ENCODE data around the gene CLCN7. TPM values are rescaled to one million over a fixed set of nuclear protein-coding genes. Genes with fewer than 3 reads are reported as not detected.

CLCN7 gene
- total RNA-seq, 1 donor from 2014 or later: 98.1 TPM

DNA sequence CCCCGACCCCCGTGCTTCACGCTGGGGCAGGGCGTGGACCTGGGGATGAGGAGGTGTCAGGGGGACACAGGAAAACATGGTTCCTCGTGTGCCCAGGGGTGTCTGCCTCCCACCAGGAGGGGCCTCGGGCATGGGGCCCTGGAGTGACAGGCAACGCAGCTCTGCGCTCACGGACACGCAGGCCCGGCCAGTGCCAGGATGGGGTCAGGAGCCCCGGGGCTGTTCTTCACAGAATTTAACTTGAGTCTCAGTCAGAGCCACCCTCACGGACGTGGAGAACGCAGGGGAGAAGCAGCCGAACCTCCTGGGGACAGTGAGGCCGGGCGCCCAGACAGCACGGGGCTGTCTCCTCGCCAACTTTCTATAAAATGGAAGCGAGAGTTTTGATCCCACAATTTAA lies 77.0 kb downstream of the CLCN7 start:
- Mint-ChIP-seq H3K4me1 (ENCODE audit: unreplicated experiment) (no peaks in the 10 kb centered on the region), H3K4me3 (no peak overlapping the region), H3K27me3 (no peaks in the 10 kb centered on the region), H3K36me3 (no peaks in the 10 kb centered on the region), H3K27ac (no peak overlapping the region), H3K9me3 (no peaks in the 10 kb centered on the region)
- DNase-seq (ENCODE audit: extremely low spot score, unreplicated experiment): no peak
- TF ChIP-seq, protein P1, sequence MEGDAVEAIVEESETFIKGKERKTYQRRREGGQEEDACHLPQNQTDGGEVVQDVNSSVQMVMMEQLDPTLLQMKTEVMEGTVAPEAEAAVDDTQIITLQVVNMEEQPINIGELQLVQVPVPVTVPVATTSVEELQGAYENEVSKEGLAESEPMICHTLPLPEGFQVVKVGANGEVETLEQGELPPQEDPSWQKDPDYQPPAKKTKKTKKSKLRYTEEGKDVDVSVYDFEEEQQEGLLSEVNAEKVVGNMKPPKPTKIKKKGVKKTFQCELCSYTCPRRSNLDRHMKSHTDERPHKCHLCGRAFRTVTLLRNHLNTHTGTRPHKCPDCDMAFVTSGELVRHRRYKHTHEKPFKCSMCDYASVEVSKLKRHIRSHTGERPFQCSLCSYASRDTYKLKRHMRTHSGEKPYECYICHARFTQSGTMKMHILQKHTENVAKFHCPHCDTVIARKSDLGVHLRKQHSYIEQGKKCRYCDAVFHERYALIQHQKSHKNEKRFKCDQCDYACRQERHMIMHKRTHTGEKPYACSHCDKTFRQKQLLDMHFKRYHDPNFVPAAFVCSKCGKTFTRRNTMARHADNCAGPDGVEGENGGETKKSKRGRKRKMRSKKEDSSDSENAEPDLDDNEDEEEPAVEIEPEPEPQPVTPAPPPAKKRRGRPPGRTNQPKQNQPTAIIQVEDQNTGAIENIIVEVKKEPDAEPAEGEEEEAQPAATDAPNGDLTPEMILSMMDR (conservative IDR thresholded peaks at IDR 0.05): no peak

DNA sequence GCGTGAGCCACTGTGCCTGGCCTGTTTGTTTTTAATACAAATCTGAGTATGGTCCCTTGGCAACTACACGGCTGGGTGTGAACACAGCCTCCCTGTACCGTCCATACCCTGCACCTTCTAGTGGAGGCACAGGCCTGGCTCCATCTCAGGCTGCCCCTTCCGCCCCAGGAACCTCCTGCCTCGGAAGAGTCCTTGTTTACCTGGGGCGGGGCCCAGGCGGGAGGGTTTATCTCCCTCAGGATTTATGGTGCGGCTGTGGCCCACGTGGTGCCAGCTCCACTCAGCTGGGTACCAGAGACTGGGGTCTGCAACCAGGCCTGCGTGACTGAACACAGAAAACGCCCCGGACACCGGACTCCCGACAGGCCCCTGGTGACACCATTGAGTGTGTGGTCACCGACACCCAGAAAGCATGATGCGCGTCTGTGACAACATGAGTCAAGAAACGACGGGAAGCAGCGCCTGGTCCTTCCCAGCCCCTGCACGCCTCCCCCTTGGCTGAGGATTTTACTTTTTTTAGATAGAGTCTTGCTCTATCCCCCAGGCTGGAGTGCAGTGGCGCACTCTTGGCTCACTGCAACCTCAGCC lies 79.3 kb downstream of the CLCN7 start:
- Mint-ChIP-seq H3K27ac (no peak overlapping the region), H3K4me3 (no peak overlapping the region), H3K36me3 (no peaks in the 10 kb centered on the region), H3K4me1 (ENCODE audit: unreplicated experiment) (no peaks in the 10 kb centered on the region), H3K27me3 (no peaks in the 10 kb centered on the region), H3K9me3 (no peaks in the 10 kb centered on the region)
- TF ChIP-seq, protein P1 (conservative IDR thresholded peaks at IDR 0.05): no peak
- no peak for DNase-seq (ENCODE audit: extremely low spot score, unreplicated experiment)

Other genes with a start within 250 kb of the CLCN7 start
- gene TPSG1, start 249.8 kb downstream of the CLCN7 start, total RNA-seq (ENCODE audit: low replicate concordance): 0.43 TPM in 1 of 2 replicates, not detected in the other
- not detected in 2 replicates for gene TPSB2, start 244.8 kb downstream of the CLCN7 start, total RNA-seq (ENCODE audit: low replicate concordance)
- not detected in 2 replicates for gene TPSAB1, start 234.3 kb downstream of the CLCN7 start, total RNA-seq (ENCODE audit: low replicate concordance)
- gene TPSD1, start 219.0 kb downstream of the CLCN7 start, total RNA-seq (ENCODE audit: low replicate concordance): not detected in 2 replicates
- gene UBE2I, start 165.4 kb downstream of the CLCN7 start, total RNA-seq (ENCODE audit: low replicate concordance): 157 and 170 TPM in 2 replicates
- 5.0 and 6.9 TPM in 2 replicates for gene BAIAP3, start 141.4 kb downstream of the CLCN7 start, total RNA-seq (ENCODE audit: low replicate concordance)
- gene TSR3, start 123.2 kb downstream of the CLCN7 start, total RNA-seq (ENCODE audit: low replicate concordance): 53.1 and 54.0 TPM in 2 replicates
- 55.6 and 68.5 TPM in 2 replicates for gene GNPTG, start 123.1 kb downstream of the CLCN7 start, total RNA-seq (ENCODE audit: low replicate concordance)
- gene UNKL, start 60.3 kb downstream of the CLCN7 start, total RNA-seq (ENCODE audit: low replicate concordance): 20.3 and 26.1 TPM in 2 replicates
- gene UQCC4, start 54.3 kb downstream of the CLCN7 start, total RNA-seq (ENCODE audit: low replicate concordance): 14.5 and 15.0 TPM in 2 replicates
- gene PERCC1, start 44.0 kb downstream of the CLCN7 start, total RNA-seq (ENCODE audit: low replicate concordance): 0.77 and 0.83 TPM in 2 replicates
- gene CCDC154, start 30.5 kb downstream of the CLCN7 start, total RNA-seq (ENCODE audit: low replicate concordance): 2.2 and 5.0 TPM in 2 replicates
- not detected in 2 replicates for gene PTX4, start 13.9 kb upstream of the CLCN7 start, total RNA-seq (ENCODE audit: low replicate concordance)
- gene TELO2, start 18.3 kb upstream of the CLCN7 start, total RNA-seq (ENCODE audit: low replicate concordance): 39.3 and 65.4 TPM in 2 replicates
- gene TMEM204, start 58.6 kb upstream of the CLCN7 start, total RNA-seq (ENCODE audit: low replicate concordance): 1.0 TPM in 1 of 2 replicates, not detected in the other
- gene IFT140, start 137.0 kb upstream of the CLCN7 start, total RNA-seq (ENCODE audit: low replicate concordance): 27.9 and 55.1 TPM in 2 replicates
- gene CRAMP1, start 137.3 kb upstream of the CLCN7 start, total RNA-seq (ENCODE audit: low replicate concordance): 29.0 and 31.4 TPM in 2 replicates
- gene JPT2, start 203.3 kb upstream of the CLCN7 start, total RNA-seq (ENCODE audit: low replicate concordance): 116 and 132 TPM in 2 replicates
- 50.4 and 97.5 TPM in 2 replicates for gene MAPK8IP3, start 231.2 kb upstream of the CLCN7 start, total RNA-seq (ENCODE audit: low replicate concordance)